Measurements from ENCODE around the gene JAK1.

Gene JAK1

GRCh38 chr1:64917907-64918306, 48.4 kb downstream of the JAK1 start:
- no peak for FAIRE-seq

- FAIRE-seq = no peak
Observed at GRCh38 chr1:64917328-64917861, 49.0 kb downstream of the JAK1 start.

GRCh38 chr1:64915381-64916274, 50.7 kb downstream of the JAK1 start:
- no peak for FAIRE-seq

- FAIRE-seq = no peak
Observed at GRCh38 chr1:64913361-64914015, 52.9 kb downstream of the JAK1 start.

- FAIRE-seq = no peak
Observed at GRCh38 chr1:64912191-64912590, 54.2 kb downstream of the JAK1 start.

- no peak for FAIRE-seq
Observed at GRCh38 chr1:64911326-64911725, 55.0 kb downstream of the JAK1 start.

- no peak for FAIRE-seq
Observed at GRCh38 chr1:64909031-64909430, 57.3 kb downstream of the JAK1 start.

GRCh38 chr1:64908575-64908974, 57.8 kb downstream of the JAK1 start:
- no peak for FAIRE-seq

- FAIRE-seq = no peak
Observed at GRCh38 chr1:64906447-64906846, 59.9 kb downstream of the JAK1 start.

GRCh38 chr1:64903593-64903992, 62.8 kb downstream of the JAK1 start:
- no peak for FAIRE-seq

- no peak for FAIRE-seq
Observed at GRCh38 chr1:64901663-64902062, 64.7 kb downstream of the JAK1 start.

- FAIRE-seq = no peak
Observed at GRCh38 chr1:64900916-64901315, 65.4 kb downstream of the JAK1 start.

- FAIRE-seq = no peak
Observed at GRCh38 chr1:64898107-64898861, 68.1 kb downstream of the JAK1 start.

- FAIRE-seq = no peak
Observed at GRCh38 chr1:64896551-64896950, 69.8 kb downstream of the JAK1 start.

- no peak for FAIRE-seq
Observed at GRCh38 chr1:64895500-64895899, 70.8 kb downstream of the JAK1 start.

- no peak for FAIRE-seq
Observed at GRCh38 chr1:64894438-64895196, 71.7 kb downstream of the JAK1 start.

GRCh38 chr1:64893921-64894320, 72.4 kb downstream of the JAK1 start:
- no peak for FAIRE-seq

GRCh38 chr1:64892576-64893573, 73.5 kb downstream of the JAK1 start:
- no peak for FAIRE-seq

GRCh38 chr1:64891448-64891825, 74.9 kb downstream of the JAK1 start:
- FAIRE-seq = no peak

GRCh38 chr1:64890699-64891447, 75.5 kb downstream of the JAK1 start:
- FAIRE-seq = no peak
